K562 (cell line): ENCODE measurements around the gene EOLA1.

Source experiments
- KLF16 ChIP-seq: IDR thresholded peaks from 2 replicates; pipeline ENCODE4 v1.6.1; 2016; ENCODE audit warnings: antibody characterized with exemption
- TF ChIP-seq, protein P1 (sequence below), 3 experiments: IDR thresholded peaks in 2 of 3; conservative IDR thresholded peaks in 1 of 3; 2 replicates each; pipeline ENCODE4 v1.5.1; 2011 to 2012; ENCODE audit warnings: low read length in 3 of 3, mild to moderate bottlenecking in 3 of 3, control low read depth in 2 of 3, improper control_type of control experiment in 1 of 3, inconsistent platforms in 1 of 3, low read depth in 1 of 3, mixed read lengths in 1 of 3, moderate library complexity in 1 of 3; ENCODE audit not compliant: insufficient read depth in 2 of 3
- TF ChIP-seq, protein P2 (sequence below), 2 experiments: fragments of 450-650 bp in 1 of 2; sonication (generic) in 1 of 2; formaldehyde crosslinking in 1 of 2; IDR thresholded peaks in 1 of 2; conservative IDR thresholded peaks in 1 of 2; 2 replicates each; pipeline versions ENCODE4 v1.6.1 to v1.8.1; 2016 to 2023; ENCODE audit warnings: mild to moderate bottlenecking in 2 of 2, moderate library complexity in 2 of 2, inconsistent platforms in 1 of 2, missing genetic modification reagents in 1 of 2

DNA sequence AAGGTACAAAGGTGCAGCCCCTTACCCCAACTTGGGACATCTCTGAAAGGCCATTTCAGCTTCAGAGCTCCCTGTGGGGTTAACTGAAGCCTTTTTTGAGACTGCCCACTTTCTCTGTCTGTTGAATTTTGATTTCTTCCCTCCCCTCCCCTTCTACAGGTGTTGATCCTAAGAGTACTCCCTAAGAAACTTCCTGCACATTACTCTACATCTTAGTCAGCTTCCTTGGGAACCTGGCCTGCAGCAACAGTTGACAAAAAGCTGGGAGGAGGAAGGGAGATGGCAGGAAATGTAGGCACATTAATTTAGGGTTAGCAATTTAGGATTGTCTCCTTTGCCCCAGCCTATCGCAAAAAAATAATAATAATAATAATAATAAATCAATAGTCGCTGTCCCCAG is 34.5 kb upstream of the EOLA1 start:
- no peak for TF ChIP-seq KLF16
- TF ChIP-seq, protein P1, sequence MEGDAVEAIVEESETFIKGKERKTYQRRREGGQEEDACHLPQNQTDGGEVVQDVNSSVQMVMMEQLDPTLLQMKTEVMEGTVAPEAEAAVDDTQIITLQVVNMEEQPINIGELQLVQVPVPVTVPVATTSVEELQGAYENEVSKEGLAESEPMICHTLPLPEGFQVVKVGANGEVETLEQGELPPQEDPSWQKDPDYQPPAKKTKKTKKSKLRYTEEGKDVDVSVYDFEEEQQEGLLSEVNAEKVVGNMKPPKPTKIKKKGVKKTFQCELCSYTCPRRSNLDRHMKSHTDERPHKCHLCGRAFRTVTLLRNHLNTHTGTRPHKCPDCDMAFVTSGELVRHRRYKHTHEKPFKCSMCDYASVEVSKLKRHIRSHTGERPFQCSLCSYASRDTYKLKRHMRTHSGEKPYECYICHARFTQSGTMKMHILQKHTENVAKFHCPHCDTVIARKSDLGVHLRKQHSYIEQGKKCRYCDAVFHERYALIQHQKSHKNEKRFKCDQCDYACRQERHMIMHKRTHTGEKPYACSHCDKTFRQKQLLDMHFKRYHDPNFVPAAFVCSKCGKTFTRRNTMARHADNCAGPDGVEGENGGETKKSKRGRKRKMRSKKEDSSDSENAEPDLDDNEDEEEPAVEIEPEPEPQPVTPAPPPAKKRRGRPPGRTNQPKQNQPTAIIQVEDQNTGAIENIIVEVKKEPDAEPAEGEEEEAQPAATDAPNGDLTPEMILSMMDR (IDR thresholded peaks at IDR 0.05 in 2 of 3, conservative IDR thresholded peaks at IDR 0.05 in 1 of 3; ENCODE audit: insufficient read depth in 2 of 3, low read depth in 1 of 3, low read length in 3 of 3) = no peak
- TF ChIP-seq, protein P2, sequence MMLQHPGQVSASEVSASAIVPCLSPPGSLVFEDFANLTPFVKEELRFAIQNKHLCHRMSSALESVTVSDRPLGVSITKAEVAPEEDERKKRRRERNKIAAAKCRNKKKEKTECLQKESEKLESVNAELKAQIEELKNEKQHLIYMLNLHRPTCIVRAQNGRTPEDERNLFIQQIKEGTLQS (IDR thresholded peaks at IDR 0.05) = no peak
- TF ChIP-seq, protein P2 (CRISPR knock-in tag; conservative IDR thresholded peaks at IDR 0.05) = no peak
